Measurements from ENCODE around the gene SYNE3. TPM values are rescaled to one million over a fixed set of nuclear protein-coding genes. Genes with fewer than 3 reads are reported as not detected.

SYNE3 gene
- total RNA-seq, 2 experiments from 2014 or later, result 37.0 to 38.7 TPM

DNA sequence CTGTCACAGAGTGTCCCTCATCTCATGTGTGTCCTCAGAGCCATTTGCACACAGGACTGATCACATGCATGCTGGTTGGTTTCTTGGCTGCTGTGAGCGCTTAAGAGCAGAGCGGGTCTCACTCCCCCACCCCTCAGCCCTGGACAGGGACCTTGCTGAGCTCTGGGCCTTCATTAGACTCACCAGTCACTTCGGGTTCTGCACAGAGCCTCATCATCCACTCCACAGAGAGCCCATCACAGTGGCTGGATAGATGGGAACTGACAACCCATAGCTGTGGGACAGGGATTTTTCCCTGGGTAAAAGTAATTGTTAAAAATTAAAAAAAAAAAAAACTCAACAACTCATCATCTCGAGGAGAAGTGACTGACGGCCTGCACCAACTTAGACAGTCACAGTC lies 26.6 kb upstream of the SYNE3 start:
- ChIA-PET CTCF (interaction anchor here (0.7 kb wide), 1 partner anchor 101 kb away, joined by 3 read pairs; no protein-coding TSS in a partner anchor), POLR2A (no interaction called here)

DNA sequence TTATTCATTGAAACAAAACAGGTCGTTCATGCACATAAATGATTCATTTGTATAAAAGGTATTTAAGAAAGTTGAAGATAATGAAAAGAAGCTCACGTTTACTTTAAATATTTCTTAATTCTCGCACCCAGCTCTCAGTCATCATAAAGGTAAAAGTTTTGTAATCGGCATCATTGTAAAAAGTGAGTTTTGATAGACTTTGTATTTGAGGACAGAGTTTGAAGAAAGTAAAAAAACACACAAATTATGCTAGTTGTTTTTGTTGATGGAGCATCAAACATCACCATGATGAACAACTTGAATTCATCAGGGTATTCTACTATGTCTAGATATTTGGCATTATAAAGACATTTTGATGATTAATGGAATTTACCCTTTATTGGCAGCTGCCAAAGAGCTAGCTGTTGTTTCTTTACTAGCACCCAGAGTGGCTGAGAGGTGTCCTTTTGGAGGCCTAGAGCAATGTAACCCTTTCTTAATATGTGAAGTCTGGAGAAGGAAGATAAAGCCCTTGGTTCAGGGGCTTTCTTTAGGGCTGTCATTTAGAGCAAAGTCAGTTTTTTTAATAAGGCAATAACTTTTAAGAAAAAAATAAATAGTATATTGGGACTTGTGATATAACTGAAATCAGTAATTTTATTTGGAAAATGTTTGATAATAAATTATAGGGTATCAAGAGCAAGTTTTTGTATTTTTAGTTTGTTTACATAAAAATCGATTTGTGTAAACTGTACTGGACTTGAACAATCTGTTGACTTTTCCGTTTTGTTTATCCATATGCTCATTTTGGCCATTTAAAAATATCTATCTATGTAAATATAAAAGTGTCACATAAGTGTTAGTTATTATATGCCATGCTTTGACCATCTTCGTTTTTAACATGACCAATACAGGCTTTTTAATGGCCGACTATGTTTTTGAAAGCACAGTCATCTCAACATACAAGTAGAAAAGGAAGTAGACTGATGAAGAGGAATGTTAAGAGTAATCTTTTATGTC lies 25.8 kb upstream of the SYNE3 start:
- ChIA-PET POLR2A (interaction anchor here (0.5 kb wide), 1 partner anchor 48 kb away, joined by 3 read pairs; no protein-coding TSS in a partner anchor), CTCF (no interaction called here)

DNA sequence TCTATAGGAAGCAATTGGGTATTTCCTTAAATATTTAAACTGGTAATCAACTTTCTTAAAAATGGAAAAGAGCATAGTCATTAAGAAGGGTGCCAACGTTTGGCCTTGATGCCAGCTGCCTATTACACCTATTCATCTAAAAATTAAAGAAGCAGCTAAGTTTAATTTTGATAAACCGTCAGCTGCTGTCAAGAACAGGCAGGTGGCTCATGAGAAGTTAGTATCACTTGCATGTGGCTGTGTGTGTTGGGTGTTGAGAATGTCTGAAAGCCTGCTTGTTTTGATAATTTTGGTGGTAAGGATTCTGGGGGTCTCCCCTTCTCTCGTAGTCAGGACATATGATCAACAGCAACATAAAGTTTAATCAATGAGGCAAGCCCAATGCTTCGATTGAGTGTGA lies 24.9 kb upstream of the SYNE3 start:
- CTCF ChIA-PET, result no interaction called here
- POLR2A ChIA-PET, result interaction anchor here (0.5 kb wide), 1 partner anchor 47 kb away, joined by 3 read pairs; no protein-coding TSS in a partner anchor

DNA sequence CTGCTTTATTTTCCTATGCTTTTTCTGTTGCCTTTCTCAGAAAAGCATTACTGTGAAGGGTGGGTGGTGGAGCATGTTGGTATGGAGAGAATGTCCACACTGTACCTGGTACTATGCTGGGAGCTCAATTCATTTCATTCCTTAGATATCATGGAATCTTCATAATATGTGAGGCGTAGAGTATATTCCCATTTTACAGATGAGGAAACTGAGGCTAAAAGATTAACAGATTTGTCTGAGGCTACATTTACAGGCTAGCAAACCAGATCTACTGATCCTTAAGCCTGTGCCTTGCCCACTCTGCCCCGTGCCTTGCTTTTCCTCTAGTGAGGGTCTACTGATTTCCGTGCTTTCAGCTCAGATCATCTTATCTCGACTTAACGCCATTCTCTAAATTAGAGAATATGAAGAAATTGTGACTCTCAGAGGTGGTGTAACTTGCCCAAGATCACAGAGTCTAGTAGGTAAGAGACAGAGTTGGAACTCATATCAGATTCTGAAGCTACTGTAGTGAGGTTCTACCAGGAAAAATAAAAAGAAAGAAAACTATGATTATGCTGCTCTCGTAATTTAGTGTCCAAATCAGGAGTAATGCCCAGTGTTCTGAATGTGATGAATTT lies 23.9 kb upstream of the SYNE3 start:
- ChIA-PET CTCF (no interaction called here), POLR2A (no interaction called here)

DNA sequence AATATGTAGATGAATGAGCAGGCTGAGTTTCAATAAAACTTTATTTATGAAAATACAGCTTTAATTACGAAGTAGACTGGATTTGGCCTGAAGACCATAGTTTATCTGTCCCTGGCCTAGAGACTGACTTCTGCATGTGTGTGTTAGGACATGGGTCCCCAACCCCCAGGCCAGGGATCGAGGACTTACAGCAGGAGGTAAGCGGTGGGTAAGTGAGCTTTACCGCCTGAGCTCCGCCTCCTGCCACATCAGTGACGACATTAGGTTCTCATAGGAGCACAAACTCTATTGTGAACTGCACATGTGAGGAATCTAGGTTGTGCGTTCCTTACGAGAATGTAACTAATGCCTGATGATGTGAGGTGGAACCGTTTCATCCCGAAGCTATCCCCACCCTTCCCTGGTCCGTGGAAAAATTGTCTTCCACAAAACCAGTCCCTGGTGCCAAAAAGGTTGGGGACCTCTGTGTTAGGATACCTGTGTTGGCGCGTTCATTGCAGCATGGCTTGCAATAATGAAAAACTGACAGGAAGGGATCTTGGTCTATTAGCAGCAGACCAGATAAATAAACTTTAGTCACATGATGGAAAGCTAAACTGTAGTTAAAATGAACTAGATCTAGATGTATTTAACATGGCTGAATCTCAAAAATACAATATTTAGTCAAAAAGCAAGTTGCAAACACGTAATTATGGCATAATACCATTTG lies 22.5 kb upstream of the SYNE3 start:
- CTCF ChIA-PET, result no interaction called here
- POLR2A ChIA-PET, result no interaction called here

DNA sequence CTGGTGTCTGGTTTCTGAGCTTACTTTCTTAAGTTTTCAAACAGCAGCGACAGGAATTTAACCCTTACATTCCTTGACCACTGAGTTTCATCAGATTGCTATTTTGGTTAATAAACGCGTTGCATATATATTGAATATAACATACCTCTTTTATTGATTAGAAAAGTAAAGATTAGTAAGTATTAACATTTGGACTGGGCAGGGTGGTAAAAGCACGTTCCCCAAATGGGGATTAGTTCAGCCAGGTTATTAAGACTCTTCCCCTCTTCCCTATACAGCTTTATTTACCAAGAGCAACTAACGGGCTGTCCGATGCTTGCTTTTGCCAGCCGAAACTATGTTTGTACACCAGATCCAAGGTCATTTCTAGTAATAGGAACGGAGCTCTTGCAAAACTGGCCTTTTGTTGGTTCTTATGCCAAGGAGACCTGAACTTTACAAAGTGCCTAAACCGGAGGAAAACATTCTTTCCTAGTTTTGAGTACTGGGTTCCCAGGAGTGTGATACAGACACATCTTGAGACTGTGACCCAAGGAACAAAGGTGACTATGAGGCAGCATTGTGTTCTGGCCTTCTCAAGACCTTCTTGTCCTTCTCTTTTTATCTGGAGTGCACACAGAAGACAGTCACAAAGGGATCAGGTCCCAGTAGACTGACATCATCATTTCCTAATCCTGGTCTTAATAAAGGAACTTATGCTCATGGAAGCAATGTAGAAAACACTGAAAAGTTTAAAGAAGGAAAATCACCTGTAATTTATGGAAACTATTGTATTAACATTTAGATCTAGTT lies 21.0 kb upstream of the SYNE3 start:
- ChIA-PET POLR2A (no interaction called here), CTCF (interaction anchor here (1.1 to 4.6 kb wide), 4 partner anchors 10 to 95 kb away, joined by 3 to 25 read pairs (median 12); no protein-coding TSS in a partner anchor)

DNA sequence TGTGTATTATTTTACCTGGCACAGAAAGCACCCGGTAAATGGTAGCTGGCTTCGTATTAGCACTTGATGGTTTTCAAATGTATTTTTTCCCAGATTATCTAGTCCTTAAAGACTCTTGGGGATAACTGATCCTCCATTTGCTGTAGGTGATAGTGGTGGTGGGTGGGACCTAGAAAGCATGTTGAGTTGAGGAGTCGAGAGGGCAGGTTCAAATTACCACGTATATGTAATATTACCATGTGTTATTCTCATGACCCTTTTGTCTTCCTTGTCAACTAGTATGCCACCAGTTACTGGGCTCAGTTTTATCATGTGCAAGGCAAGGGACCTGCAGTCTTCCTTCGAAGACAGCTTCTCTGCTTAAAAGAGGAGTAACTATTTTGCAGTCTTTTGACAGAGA lies 20.2 kb upstream of the SYNE3 start:
- POLR2A ChIA-PET, result no interaction called here
- CTCF ChIA-PET, result interaction anchor here (0.7 to 4.6 kb wide), 5 partner anchors 9 to 94 kb away, joined by 3 to 25 read pairs (median 4); no protein-coding TSS in a partner anchor

DNA sequence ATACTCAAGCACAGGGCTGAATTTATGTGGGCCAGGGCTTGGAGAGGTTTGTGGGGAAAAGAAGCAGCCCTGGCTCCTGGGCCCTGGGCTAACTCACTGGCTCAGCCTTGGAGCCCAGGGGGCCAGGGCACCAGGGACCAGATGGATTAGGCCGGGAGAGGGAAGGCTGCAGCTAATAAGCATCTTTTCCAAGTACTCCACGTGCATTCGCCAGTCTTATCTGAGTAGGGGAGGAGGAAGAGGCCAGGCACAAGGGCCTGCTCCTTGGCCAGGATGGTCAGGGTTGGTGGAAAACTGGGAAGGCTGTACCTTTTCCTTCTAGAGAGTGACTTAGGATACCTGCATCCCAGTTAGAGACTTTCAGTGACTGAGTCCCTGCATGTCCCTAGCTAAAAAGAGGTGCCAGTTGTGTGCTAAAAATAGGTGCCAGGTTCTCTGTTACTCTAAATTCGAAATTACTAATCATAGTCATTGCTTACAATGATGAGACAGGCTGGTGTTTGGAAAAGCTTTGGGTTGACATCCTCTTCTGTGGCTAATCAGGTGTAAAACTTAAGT lies 19.7 kb upstream of the SYNE3 start:
- POLR2A ChIA-PET, result no interaction called here
- CTCF ChIA-PET, result interaction anchor here (0.7 to 4.6 kb wide), 5 partner anchors 9 to 93 kb away, joined by 3 to 25 read pairs (median 5); no protein-coding TSS in a partner anchor

DNA sequence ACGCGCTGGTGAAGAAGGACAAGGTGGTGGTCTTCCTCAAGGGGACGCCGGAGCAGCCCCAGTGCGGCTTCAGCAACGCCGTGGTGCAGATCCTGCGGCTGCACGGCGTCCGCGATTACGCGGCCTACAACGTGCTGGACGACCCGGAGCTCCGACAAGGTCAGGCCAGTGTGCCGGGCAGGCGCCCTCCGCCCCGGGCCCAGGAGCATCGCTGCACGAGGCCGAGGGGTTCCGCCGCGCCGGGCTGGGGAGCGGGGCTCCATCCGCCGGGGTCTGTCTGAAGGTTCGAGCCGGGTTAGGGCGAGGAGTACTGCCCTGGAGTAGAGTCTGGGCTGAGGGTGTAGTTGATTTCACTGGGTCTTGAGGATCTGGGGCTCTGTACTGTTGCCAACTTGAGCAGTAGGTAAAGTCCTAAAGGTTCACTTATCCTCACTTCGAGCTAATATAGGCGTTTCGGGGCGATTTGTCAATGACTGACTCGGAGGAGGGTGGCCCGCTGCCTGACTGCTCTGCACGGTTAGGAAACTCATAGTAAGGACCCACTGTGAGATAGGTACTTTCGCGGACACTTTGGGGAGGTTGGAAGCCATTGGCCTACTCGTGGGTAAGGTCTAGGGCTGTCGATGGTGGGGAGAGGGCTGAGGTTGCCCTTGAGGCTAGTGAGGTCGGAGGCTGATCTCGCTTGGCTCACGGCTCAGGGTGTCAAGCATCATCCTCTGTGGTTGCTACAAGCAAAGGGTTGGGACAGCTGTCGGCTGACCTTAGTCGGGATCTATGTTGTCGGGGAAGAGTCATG lies 19.0 kb upstream of the SYNE3 start:
- POLR2A ChIA-PET, result interaction anchor here (1.9 to 3.0 kb wide), 2 partner anchors 13 to 16 kb away, joined by 4 to 21 read pairs; no protein-coding TSS in a partner anchor
- CTCF ChIA-PET, result interaction anchor here (1.4 to 4.6 kb wide), 4 partner anchors 9 to 92 kb away, joined by 5 to 25 read pairs (median 13); no protein-coding TSS in a partner anchor

DNA sequence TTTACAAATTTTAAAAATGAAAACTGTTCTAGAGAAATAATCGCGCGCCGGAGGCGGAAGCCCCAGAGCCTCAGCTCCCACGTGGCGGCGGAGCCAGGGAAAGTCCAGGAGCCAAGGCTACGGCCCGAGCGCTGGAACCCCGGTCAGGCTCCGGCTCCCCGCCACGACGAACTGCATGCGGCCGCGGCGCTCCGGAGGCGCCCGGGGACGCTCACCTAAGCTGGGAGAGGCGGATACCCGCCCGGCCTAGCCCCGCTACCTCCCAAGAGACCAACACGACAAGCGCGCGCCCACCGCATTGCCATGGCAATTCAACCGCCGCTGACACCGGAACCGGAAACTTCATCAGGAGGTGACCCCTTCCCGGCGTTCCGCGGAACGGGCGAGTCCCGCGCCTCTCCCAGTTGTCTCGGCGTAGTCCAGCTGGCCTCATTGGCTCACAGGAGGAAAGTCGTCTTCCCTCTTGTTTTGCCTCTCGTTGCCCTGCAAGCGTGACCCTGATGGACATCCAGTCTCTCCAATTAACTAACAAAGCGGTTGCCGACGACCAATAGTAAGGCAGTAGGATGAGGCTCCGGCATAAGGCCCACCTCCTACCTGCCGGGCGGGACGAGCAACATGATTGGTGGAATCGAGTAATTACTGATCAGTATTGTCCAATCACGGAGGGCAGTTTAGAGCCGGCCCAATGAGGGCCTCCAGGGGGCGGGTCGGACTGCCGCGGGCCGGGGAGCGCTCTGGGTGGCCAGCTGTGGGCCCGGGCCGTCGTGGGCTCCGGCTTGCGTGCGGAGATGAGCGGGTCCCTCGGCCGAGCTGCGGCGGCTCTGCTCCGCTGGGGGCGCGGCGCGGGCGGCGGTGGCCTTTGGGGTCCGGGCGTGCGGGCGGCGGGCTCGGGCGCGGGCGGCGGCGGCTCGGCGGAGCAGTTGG lies 18.1 kb upstream of the SYNE3 start, which contains the start of gene GLRX5:
Gene GLRX5, plus strand, starts transcription at position 752 of the 927 bp plus-strand sequence. Its CDS starts 40 bp downstream, at position 792.
- ChIA-PET CTCF (interaction anchor here (1.4 to 4.6 kb wide), 4 partner anchors 8 to 92 kb away, joined by 5 to 25 read pairs (median 13); no protein-coding TSS in a partner anchor), POLR2A (interaction anchor here (0.6 to 3.0 kb wide), 6 partner anchors 10 to 54 kb away, joined by 3 to 21 read pairs (median 4); partner anchors contain the start of gene SYNE3)

DNA sequence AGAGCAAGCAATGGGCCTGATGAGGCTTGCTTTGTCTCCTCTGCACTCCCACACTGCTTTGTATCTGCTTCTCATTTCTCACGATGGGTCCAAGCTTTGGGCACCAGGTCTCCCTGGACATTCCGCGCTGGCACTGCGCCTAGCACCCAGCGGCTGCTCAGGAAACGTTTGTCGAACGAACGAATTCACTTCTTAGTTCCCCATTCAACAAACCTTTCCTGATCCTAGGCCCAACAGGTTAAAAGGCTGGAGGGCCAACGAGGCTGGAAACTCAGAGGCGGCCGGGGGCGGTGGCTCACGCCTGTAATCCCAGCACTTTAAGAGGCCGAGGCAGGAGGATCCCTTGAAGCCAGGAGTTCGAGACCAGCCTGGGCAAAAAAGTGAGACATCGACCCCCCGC lies 17.4 kb upstream of the SYNE3 start:
- CTCF ChIA-PET, result interaction anchor here (0.6 to 4.6 kb wide), 5 partner anchors 11 to 102 kb away, joined by 3 to 25 read pairs (median 5); no protein-coding TSS in a partner anchor
- POLR2A ChIA-PET, result interaction anchor here (1.1 to 3.0 kb wide), 6 partner anchors 11 to 53 kb away, joined by 3 to 21 read pairs (median 4); partner anchors contain the start of gene SYNE3

DNA sequence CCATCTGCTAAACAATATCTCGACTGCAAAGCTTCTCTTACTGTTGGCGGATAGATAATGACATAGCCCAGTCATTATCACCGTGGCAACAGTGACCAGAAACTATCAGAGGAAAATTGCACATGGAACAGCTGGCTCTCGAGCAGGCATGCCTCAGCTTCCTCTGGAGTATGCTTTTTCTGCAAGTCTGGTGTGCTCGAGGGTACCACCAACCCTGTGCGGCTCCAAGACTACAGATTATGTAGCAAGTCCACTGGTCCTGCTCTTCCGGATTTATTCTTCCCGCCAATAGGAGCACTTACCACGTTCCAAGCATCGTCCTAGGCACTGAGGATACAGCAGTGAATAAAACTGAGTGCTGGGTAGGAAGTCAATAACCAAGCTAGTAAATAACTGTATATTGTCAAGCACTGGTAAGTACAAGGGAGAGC lies 17.0 kb upstream of the SYNE3 start:
- POLR2A ChIA-PET, result interaction anchor here (0.5 to 3.0 kb wide), 4 partner anchors 11 to 118 kb away, joined by 3 to 21 read pairs (median 4); no protein-coding TSS in a partner anchor

DNA sequence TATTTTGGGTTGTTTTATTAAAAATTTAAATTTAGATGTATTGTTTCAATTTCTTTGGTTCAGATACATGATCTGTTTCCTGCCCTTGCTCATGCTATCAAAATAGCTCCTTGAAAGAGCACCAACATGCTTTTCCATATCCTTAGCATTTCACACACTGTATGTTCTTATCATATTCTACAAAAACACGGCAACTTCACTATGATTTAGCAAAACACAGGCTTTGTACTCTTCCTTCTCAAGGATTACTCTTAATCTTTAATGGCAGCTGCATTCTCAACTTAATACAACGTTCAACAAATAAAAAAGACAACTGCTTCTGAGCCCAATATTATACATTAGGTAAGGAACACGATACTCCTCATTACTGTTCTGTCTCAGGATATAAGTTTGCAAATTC lies 15.5 kb upstream of the SYNE3 start:
- ChIA-PET POLR2A (no interaction called here), CTCF (no interaction called here)

More for the DNA sequence above, 17.0 kb upstream of the SYNE3 start:
- CTCF ChIA-PET, result interaction anchor here (0.6 to 4.6 kb wide), 4 partner anchors 10 to 101 kb away, joined by 3 to 25 read pairs (median 12); no protein-coding TSS in a partner anchor

DNA sequence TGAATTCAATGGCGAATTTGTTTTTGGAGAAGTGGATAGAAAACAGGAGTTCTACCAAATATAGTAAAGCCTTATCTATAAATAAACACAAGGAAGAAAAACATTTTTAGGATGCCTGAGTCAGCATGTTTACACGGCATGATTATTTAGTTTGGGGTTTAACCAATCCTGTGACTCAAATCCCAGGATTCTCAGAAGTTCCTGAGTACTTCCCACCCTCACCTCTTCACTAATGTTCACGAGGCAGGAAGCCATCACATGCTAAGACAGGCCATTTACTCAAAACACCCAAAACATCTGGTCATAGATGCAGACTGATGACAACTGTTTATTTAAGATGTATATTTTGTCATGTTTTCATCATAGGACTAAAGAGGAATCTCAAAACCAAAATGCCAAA lies 15.0 kb upstream of the SYNE3 start:
- CTCF ChIA-PET, result interaction anchor here (0.6 to 1.1 kb wide), 2 partner anchors 13 to 82 kb away, joined by 3 read pairs; no protein-coding TSS in a partner anchor
- POLR2A ChIA-PET, result no interaction called here

DNA sequence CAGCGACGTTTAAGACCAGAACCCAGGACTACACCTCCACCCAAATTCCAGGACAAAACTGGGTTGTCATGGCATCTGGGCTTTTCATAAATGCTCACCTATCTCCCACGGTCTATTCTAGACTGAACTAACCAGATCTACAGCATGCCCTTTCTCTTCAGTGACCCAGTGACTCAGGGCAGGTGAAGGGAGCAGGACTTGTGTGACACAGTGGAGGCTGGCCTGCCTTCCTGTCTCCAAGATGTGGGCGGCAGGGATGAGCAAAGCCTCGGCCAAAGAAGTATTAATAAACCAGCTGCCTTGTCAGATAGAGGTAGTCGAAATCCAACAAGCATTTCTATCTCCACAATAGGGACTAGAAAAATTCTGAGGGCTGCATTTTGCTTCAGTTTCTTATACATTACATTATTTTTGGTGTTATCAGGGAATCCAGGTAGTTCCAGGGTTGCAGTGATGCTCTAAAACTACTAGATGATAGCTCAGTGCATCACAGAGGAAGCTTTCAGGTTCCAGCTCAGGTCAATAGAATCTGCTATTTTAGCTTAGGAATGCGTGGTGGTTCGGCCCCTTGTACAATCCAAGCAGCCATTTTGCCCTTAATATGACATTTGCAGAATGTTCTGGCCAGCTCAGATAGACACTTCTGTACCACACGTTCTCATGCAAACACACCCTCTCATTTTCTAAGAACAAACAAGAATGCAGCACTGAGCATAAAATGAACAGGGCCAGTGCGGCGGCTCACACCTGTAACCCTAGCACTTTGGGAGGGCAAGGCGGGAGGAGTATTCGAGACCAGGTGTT lies 14.2 kb upstream of the SYNE3 start:
- CTCF ChIA-PET, result interaction anchor here (0.9 to 1.1 kb wide), 2 partner anchors 12 to 88 kb away, joined by 3 to 4 read pairs; no protein-coding TSS in a partner anchor
- POLR2A ChIA-PET, result no interaction called here
